Measurements from ENCODE around the gene UBE2D4.

The UBE2D4 gene

DNA sequence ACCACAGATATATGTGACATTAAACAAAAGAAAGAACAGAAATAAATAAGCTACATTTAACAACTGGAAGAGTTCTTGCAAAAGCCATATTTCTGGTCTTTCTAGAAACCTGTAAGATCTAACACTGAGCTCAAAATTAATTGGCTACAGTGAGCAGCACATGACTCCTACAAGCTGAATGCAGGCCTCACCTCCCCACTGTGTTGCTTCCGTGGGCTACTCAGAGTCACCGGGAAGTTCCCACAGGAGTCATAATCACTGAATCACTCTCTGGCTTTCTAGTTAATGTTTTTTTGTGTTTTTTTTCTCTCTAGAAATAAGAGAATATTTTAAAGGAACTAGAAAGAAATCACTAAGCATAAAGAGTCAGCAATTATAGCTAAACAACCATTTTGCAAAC is 46.8 kb upstream of the UBE2D4 start:
- TF ChIP-seq, protein P1, sequence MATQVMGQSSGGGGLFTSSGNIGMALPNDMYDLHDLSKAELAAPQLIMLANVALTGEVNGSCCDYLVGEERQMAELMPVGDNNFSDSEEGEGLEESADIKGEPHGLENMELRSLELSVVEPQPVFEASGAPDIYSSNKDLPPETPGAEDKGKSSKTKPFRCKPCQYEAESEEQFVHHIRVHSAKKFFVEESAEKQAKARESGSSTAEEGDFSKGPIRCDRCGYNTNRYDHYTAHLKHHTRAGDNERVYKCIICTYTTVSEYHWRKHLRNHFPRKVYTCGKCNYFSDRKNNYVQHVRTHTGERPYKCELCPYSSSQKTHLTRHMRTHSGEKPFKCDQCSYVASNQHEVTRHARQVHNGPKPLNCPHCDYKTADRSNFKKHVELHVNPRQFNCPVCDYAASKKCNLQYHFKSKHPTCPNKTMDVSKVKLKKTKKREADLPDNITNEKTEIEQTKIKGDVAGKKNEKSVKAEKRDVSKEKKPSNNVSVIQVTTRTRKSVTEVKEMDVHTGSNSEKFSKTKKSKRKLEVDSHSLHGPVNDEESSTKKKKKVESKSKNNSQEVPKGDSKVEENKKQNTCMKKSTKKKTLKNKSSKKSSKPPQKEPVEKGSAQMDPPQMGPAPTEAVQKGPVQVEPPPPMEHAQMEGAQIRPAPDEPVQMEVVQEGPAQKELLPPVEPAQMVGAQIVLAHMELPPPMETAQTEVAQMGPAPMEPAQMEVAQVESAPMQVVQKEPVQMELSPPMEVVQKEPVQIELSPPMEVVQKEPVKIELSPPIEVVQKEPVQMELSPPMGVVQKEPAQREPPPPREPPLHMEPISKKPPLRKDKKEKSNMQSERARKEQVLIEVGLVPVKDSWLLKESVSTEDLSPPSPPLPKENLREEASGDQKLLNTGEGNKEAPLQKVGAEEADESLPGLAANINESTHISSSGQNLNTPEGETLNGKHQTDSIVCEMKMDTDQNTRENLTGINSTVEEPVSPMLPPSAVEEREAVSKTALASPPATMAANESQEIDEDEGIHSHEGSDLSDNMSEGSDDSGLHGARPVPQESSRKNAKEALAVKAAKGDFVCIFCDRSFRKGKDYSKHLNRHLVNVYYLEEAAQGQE (IDR thresholded peaks at IDR 0.05; ENCODE audit: insufficient read depth in 1 of 2, low read depth in 2 of 2, low read length in 2 of 2) = no peak
- TF ChIP-seq TAF1 (IDR thresholded peaks at IDR 0.05; ENCODE audit: borderline replicate concordance, insufficient read depth, low read length) (no peak), POLR2AphosphoS5 (IDR thresholded peaks at IDR 0.05; ENCODE audit: low read depth, low read length) (no peak), SIN3A (IDR thresholded peaks at IDR 0.05; ENCODE audit: borderline replicate concordance, insufficient read depth, low read length) (no peak), FOXP2 (optimal IDR thresholded peaks at IDR 0.05; ENCODE audit: borderline replicate concordance, extremely low read depth, extremely low read length, insufficient read depth) (no peak)

DNA sequence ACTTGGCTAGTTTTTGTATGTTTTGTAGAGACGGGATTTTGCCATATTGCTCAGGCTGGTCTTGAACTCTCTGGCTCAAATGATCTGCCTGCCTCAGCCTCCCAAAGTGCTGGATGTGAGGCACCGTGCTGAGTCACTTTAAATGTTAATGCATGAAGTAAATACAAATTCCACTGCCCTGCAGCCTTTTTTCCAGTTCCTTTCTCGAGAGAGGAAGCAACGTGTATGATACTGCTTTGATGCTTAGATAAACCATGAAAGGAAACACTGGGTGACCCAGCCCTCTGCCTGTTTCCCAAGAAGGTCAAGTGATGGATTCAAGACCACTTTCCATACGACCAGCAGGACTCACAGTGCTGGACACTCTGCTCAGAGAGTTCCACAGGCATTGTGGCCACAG is 45.6 kb upstream of the UBE2D4 start:
- TF ChIP-seq, protein P1 (IDR thresholded peaks at IDR 0.05; ENCODE audit: insufficient read depth in 1 of 2, low read depth in 2 of 2, low read length in 2 of 2) = no peak
- no peak for TF ChIP-seq FOXP2 (optimal IDR thresholded peaks at IDR 0.05; ENCODE audit: borderline replicate concordance, extremely low read depth, extremely low read length, insufficient read depth)
- no peak for TF ChIP-seq SIN3A (IDR thresholded peaks at IDR 0.05; ENCODE audit: borderline replicate concordance, insufficient read depth, low read length)
- no peak for TF ChIP-seq TAF1 (IDR thresholded peaks at IDR 0.05; ENCODE audit: borderline replicate concordance, insufficient read depth, low read length)
- TF ChIP-seq POLR2AphosphoS5 (IDR thresholded peaks at IDR 0.05; ENCODE audit: low read depth, low read length) = no peak

DNA sequence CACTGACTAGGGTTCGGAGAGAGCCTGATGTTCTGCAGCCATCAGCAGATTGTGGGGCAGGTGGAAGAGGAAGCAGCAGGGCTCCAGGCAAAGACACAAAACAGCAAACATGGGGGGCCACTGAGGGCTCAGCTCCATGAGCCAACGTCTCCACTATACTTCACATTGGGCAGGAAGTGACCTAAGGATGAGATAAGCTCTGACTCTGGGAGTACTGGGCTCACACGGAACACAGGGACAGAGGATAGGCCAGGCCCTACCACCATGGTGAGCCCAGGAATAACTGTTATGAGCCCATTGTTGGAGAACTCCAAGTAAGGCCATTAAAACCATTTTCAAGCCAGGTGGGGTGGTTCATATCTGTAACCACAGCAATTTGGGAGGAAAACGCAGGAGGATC is 42.0 kb upstream of the UBE2D4 start:
- TF ChIP-seq SIN3A (IDR thresholded peaks at IDR 0.05; ENCODE audit: borderline replicate concordance, insufficient read depth, low read length) (no peak), TAF1 (IDR thresholded peaks at IDR 0.05; ENCODE audit: borderline replicate concordance, insufficient read depth, low read length) (no peak), POLR2AphosphoS5 (IDR thresholded peaks at IDR 0.05; ENCODE audit: low read depth, low read length) (no peak), FOXP2 (optimal IDR thresholded peaks at IDR 0.05; ENCODE audit: borderline replicate concordance, extremely low read depth, extremely low read length, insufficient read depth) (no peak)
- TF ChIP-seq, protein P1 (IDR thresholded peaks at IDR 0.05; ENCODE audit: insufficient read depth in 1 of 2, low read depth in 2 of 2, low read length in 2 of 2) = no peak

DNA sequence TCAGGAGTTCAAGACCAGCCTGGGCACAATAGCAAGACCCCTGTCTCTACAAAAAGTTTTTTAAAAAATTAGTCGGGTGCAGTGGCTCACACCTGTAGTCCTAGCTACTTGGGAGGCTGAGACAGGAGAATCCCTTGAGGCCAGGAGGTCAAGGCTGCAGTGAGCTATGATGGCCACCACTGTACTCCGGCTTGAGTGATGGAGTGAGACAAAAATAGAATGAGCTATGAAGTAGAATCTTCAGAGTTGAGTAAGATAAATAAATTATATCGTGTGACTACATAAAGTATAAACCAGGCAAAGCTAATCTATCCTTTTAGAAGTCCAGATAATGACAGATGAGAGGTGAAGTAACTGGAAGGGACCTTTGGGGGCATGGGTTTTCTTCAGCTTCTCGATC is 41.6 kb upstream of the UBE2D4 start:
- TF ChIP-seq, protein P1 (IDR thresholded peaks at IDR 0.05; ENCODE audit: insufficient read depth in 1 of 2, low read depth in 2 of 2, low read length in 2 of 2) = no peak
- TF ChIP-seq SIN3A (IDR thresholded peaks at IDR 0.05; ENCODE audit: borderline replicate concordance, insufficient read depth, low read length) = no peak
